Measurements from ENCODE around the gene CAPN12. TPM values are rescaled to one million over a fixed set of nuclear protein-coding genes. Genes with fewer than 3 reads are reported as not detected.

The CAPN12 gene
- total RNA-seq, 2 experiments from 2014 or later: 1.2 to 2.6 TPM

DNA sequence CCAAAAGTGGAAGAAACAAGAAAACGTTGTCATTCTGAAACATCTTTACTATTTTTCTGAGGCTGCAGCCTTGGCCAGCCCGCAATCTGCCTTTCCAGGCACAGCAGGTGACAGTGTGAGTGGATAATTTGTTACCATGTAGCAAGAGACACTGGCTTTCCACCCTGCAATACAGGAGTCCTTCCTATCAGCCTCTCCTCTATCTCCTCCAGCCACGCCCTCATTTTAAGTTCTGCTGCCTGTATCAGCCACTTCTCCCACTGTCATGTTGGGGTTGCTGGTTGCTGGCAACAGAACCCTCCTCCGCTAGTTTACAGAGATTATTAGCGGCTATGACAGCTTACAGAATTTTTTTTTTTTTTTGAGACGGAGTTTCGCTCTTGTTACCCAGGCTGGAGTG lies 36.8 kb upstream of the CAPN12 start:
- BruUV-seq (replicated peaks): no TSS peak
- intact Hi-C loops (cut with micrococcal nuclease; ENCODE audit: unreplicated experiment): no loop called here
- CTCF ChIA-PET (ENCODE audit: unreplicated experiment): no interaction called here
- H3K27ac ChIP-seq (ENCODE audit: low read depth, low read length, poor library complexity, severe bottlenecking): no peak overlapping the region
- H4K20me1 ChIP-seq (ENCODE audit: insufficient read depth, low read length): no peaks in the 10 kb centered on the region
- no peaks in the 10 kb centered on the region for H3K36me3 ChIP-seq (ENCODE audit: insufficient read depth, low read length)
- TF ChIP-seq, protein P1, sequence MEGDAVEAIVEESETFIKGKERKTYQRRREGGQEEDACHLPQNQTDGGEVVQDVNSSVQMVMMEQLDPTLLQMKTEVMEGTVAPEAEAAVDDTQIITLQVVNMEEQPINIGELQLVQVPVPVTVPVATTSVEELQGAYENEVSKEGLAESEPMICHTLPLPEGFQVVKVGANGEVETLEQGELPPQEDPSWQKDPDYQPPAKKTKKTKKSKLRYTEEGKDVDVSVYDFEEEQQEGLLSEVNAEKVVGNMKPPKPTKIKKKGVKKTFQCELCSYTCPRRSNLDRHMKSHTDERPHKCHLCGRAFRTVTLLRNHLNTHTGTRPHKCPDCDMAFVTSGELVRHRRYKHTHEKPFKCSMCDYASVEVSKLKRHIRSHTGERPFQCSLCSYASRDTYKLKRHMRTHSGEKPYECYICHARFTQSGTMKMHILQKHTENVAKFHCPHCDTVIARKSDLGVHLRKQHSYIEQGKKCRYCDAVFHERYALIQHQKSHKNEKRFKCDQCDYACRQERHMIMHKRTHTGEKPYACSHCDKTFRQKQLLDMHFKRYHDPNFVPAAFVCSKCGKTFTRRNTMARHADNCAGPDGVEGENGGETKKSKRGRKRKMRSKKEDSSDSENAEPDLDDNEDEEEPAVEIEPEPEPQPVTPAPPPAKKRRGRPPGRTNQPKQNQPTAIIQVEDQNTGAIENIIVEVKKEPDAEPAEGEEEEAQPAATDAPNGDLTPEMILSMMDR (conservative IDR thresholded peaks at IDR 0.05; ENCODE audit: low read length): no peak
- no peak overlapping the region for H3K4me3 ChIP-seq (ENCODE audit: low read depth, low read length, poor library complexity, severe bottlenecking)
- POLR2A ChIA-PET: no interaction called here
- DNase-seq (ENCODE audit: low spot score): no peak
- H3K4me2 ChIP-seq (ENCODE audit: low read length): no peak overlapping the region
- no peaks in the 10 kb centered on the region for H3K9me2 ChIP-seq (ENCODE audit: insufficient read depth, low read length)
- H3K9me3 ChIP-seq (ENCODE audit: low read length): no peaks in the 10 kb centered on the region
- H3K4me1 ChIP-seq (ENCODE audit: insufficient read depth, low read length, poor library complexity, severe bottlenecking): no peaks in the 10 kb centered on the region
- H3K79me2 ChIP-seq (ENCODE audit: insufficient read depth, low read depth, low read length): no peaks in the 10 kb centered on the region
- no peak overlapping the region for H2AFZ ChIP-seq (ENCODE audit: low read length)

DNA sequence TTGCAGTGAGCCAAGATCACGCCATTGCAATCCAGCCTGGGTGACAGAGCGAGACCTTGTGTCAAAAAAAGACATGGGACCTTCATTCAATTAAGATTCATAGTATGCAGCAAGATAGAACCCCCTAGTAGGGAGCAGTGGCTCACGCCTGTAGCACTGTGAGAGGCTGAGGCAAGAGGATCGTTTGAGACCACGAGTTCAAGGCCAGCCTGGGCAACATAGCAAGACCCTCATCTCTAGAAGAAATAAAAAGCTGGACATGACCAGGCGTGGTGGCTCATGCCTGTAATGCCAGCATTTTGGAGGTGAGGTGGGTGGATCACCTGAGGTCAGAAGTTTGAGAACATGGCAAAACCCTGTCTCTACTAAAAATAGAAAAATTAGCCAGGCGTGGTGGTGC lies 36.2 kb upstream of the CAPN12 start:
- Histone ChIP-seq H2AFZ (ENCODE audit: low read length) (no peak overlapping the region), H3K36me3 (ENCODE audit: insufficient read depth, low read length) (no peaks in the 10 kb centered on the region), H3K4me1 (ENCODE audit: insufficient read depth, low read length, poor library complexity, severe bottlenecking) (no peaks in the 10 kb centered on the region), H3K9me3 (ENCODE audit: low read length) (no peaks in the 10 kb centered on the region), H3K4me3 (ENCODE audit: low read depth, low read length, poor library complexity, severe bottlenecking) (no peak overlapping the region), H3K79me2 (ENCODE audit: insufficient read depth, low read depth, low read length) (no peaks in the 10 kb centered on the region), H3K9me2 (ENCODE audit: insufficient read depth, low read length) (no peaks in the 10 kb centered on the region), H3K4me2 (ENCODE audit: low read length) (no peak overlapping the region), H4K20me1 (ENCODE audit: insufficient read depth, low read length) (no peaks in the 10 kb centered on the region), H3K27ac (ENCODE audit: low read depth, low read length, poor library complexity, severe bottlenecking) (no peak overlapping the region)
- POLR2A ChIA-PET: no interaction called here
- no peak for DNase-seq (ENCODE audit: low spot score)
- intact Hi-C loops (cut with micrococcal nuclease; ENCODE audit: unreplicated experiment): no loop called here
- TF ChIP-seq, protein P1 (conservative IDR thresholded peaks at IDR 0.05; ENCODE audit: low read length): no peak
- no peak for TF ChIP-seq EZH2phosphoT487 (IDR thresholded peaks at IDR 0.05; ENCODE audit: borderline replicate concordance, low read depth, low read length)
- CTCF ChIA-PET (ENCODE audit: unreplicated experiment): no interaction called here
- BruUV-seq (replicated peaks): no TSS peak

DNA sequence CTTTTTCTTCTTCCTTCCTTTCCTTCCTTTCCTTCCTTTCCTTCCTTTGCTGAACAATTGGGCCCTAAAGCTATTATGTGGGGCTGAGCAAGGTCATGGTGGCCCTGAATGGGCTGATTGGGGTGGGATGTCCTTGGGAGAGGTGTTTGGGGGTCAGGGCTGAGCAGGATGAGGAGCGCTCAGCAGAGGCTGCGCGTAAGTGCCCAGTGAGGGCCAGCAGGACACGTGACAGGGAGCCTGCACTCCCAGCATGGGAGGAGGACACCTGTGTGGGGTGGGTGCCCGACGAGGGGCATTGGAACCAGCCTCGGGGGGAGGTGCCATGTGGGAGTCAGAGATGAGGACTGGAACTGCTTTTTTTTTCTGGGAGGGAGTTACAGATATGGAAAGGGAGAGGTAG lies 34.5 kb upstream of the CAPN12 start:
- no peaks in the 10 kb centered on the region for H3K4me1 ChIP-seq (ENCODE audit: insufficient read depth, low read length, poor library complexity, severe bottlenecking)
- CTCF ChIA-PET (ENCODE audit: unreplicated experiment): interaction anchor here (0.6 kb wide), 1 partner anchor 501 kb away, joined by 3 read pairs; no protein-coding TSS in a partner anchor
- no TSS peak for BruUV-seq (replicated peaks)
- no peak for DNase-seq (ENCODE audit: low spot score)
- H3K36me3 ChIP-seq (ENCODE audit: insufficient read depth, low read length): no peaks in the 10 kb centered on the region
- H3K27ac ChIP-seq (ENCODE audit: low read depth, low read length, poor library complexity, severe bottlenecking): no peak overlapping the region
- H2AFZ ChIP-seq (ENCODE audit: low read length): no peak overlapping the region
- TF ChIP-seq EZH2phosphoT487 (IDR thresholded peaks at IDR 0.05; ENCODE audit: borderline replicate concordance, low read depth, low read length): no peak
- TF ChIP-seq, protein P1 (conservative IDR thresholded peaks at IDR 0.05; ENCODE audit: low read length): no peak
- no peak overlapping the region for H3K4me2 ChIP-seq (ENCODE audit: low read length)
- H3K79me2 ChIP-seq (ENCODE audit: insufficient read depth, low read depth, low read length): no peaks in the 10 kb centered on the region
- no peak overlapping the region for H3K4me3 ChIP-seq (ENCODE audit: low read depth, low read length, poor library complexity, severe bottlenecking)
- H3K9me3 ChIP-seq (ENCODE audit: low read length): no peaks in the 10 kb centered on the region
- no peaks in the 10 kb centered on the region for H3K9me2 ChIP-seq (ENCODE audit: insufficient read depth, low read length)
- POLR2A ChIA-PET: no interaction called here
- H4K20me1 ChIP-seq (ENCODE audit: insufficient read depth, low read length): no peaks in the 10 kb centered on the region
- intact Hi-C loops (cut with micrococcal nuclease; ENCODE audit: unreplicated experiment): no loop called here
